GM23248 (cell line): ENCODE data around the gene LEKR1. TPM values are rescaled to one million over a fixed set of nuclear protein-coding genes. Genes with fewer than 3 reads are reported as not detected.

ENCODE experiments used
- DNase-seq: peaks from one replicate; pipeline ENCODE4 v3.0.0-alpha.2; 2015
- H2AFZ ChIP-seq: fragments of 200-600 bp; sonication (generic); 2 replicates; pipeline ENCODE4 v1.6.1; 2016; ENCODE audit warnings: antibody characterized with exemption
- H3F3A ChIP-seq: fragments of 200-600 bp; sonication (generic); 2 replicates; pipeline ENCODE4 v1.6.1; 2016; ENCODE audit warnings: mild to moderate bottlenecking, antibody characterized with exemption, mixed run types; ENCODE audit not compliant: insufficient read depth
- H3K27ac ChIP-seq: fragments of 200-600 bp; sonication (generic); 2 replicates; pipeline ENCODE4 v1.5.1; 2016; ENCODE audit warnings: mild to moderate bottlenecking
- H3K27me3 ChIP-seq: fragments of 200-600 bp; sonication (generic); replicated peaks from 2 replicates; pipeline ENCODE4 v1.6.1; 2016; ENCODE audit warnings: mild to moderate bottlenecking; ENCODE audit not compliant: insufficient read depth
- H3K36me3 ChIP-seq: fragments of 200-600 bp; sonication (generic); 2 replicates; pipeline ENCODE4 v1.6.1; 2016; ENCODE audit warnings: low read depth, mild to moderate bottlenecking
- H3K4me1 ChIP-seq: fragments of 200-600 bp; sonication (generic); 2 replicates; pipeline ENCODE4 v1.6.1; 2016; ENCODE audit warnings: mild to moderate bottlenecking; ENCODE audit not compliant: insufficient read depth
- H3K4me2 ChIP-seq: fragments of 200-600 bp; sonication (generic); one replicate; pipeline ENCODE4 v1.6.1; 2016; ENCODE audit warnings: mild to moderate bottlenecking; ENCODE audit not compliant: unreplicated experiment
- H3K4me3 ChIP-seq: fragments of 200-600 bp; sonication (generic); 2 replicates; pipeline ENCODE4 v1.5.1; 2016; ENCODE audit warnings: mild to moderate bottlenecking
- H3K79me2 ChIP-seq: fragments of 200-600 bp; sonication (generic); 2 replicates; pipeline ENCODE4 v1.6.1; 2016; ENCODE audit warnings: mild to moderate bottlenecking; ENCODE audit not compliant: insufficient read depth
- H3K9ac ChIP-seq: fragments of 200-600 bp; sonication (generic); 2 replicates; pipeline ENCODE4 v1.6.1; 2016; ENCODE audit warnings: mild to moderate bottlenecking
- H3K9me2 ChIP-seq: fragments of 200-600 bp; sonication (generic); 2 replicates; pipeline ENCODE4 v1.6.1; 2016; ENCODE audit warnings: mixed run types, mild to moderate bottlenecking, moderate library complexity; ENCODE audit not compliant: insufficient read depth
- H3K9me3 ChIP-seq: fragments of 200-600 bp; sonication (generic); one replicate; pipeline ENCODE4 v1.6.1; 2017; ENCODE audit warnings: low read depth
- H4K20me1 ChIP-seq: fragments of 200-600 bp; sonication (generic); 2 replicates; pipeline ENCODE4 v1.6.0; 2016; ENCODE audit not compliant: insufficient read depth
- EZH2 ChIP-seq: fragments of 200-600 bp; sonication (generic); IDR thresholded peaks from 2 replicates; pipeline ENCODE4 v1.6.1; 2018; ENCODE audit warnings: antibody characterized with exemption, mild to moderate bottlenecking; ENCODE audit not compliant: insufficient read depth, poor library complexity, severe bottlenecking
- EZH2phosphoT487 ChIP-seq: fragments of 200-600 bp; sonication (generic); IDR thresholded peaks from 2 replicates; pipeline ENCODE4 v1.6.1; 2018; ENCODE audit warnings: antibody characterized with exemption, moderate library complexity, mild to moderate bottlenecking, low read depth; ENCODE audit not compliant: insufficient read depth
- WGBS, 2 experiments: methylation state at CpG; one replicate each; pipeline ENCODE4 v1.1.6; 2015 to 2017; ENCODE audit warnings: low lambda C conversion rate in 2 of 2, low coverage in 1 of 2; ENCODE audit errors: missing lambda C conversion rate in 2 of 2; 5-methylcytosine and 5-hydroxymethylcytosine counted together
- in situ Hi-C: fragments of 300-500 bp; cut with MboI; formaldehyde crosslinking; loops from 2 replicates; pipeline ENCODE4 v1.15.0; 2020
- polyA plus RNA-seq: library from polyadenylated mRNA; unstranded; fragments of >200 nt; fragmentation: Nextera tagmentation; extraction: Ambion mirVana; gene quantifications from 2 replicates; pipeline ENCODE4 v1.2.1, GENCODE V29; 2016
- small RNA-seq: library from RNA; depleted of rRNA; stranded (forward); fragments of <200 nt; gene quantifications from one replicate; pipeline ENCODE3, GENCODE V24; 2014; ENCODE audit warnings: low read depth, low replicate concordance
- total RNA-seq: library from RNA; depleted of rRNA; stranded (reverse); fragments of >200 nt; shearing (Covaris generic); gene quantifications from 2 replicates; pipeline ENCODE4 v1.2.3, GENCODE V29; 2014; rRNA removed

The LEKR1 gene
- total and polyA plus RNA-seq, 2 experiments from 2014 or later: 0.32 to 0.43 TPM

- no peak for TF ChIP-seq EZH2
- TF ChIP-seq EZH2phosphoT487: no peak
- H3K79me2 ChIP-seq: no peaks in the 10 kb centered on the region
- H3K4me3 ChIP-seq: no peak overlapping the region
- peaks cover 28% of the 10 kb centered on the region for H3F3A ChIP-seq
- in situ Hi-C loops: loop anchor here (25.0 kb wide), 2 partner anchors 557 to 957 kb away; no protein-coding TSS in a partner anchor
- no peaks in the 10 kb centered on the region for H3K9me2 ChIP-seq
- H3K4me1 ChIP-seq: peaks cover 36% of the 10 kb centered on the region
- peak; percentile 18 for DNase-seq
- no peaks in the 10 kb centered on the region for H4K20me1 ChIP-seq
- H2AFZ ChIP-seq: no peak overlapping the region
- no peak overlapping the region for H3K9ac ChIP-seq
- H3K27me3 ChIP-seq: no peaks in the 10 kb centered on the region
- no peak overlapping the region for H3K27ac ChIP-seq
- WGBS, 2 experiments: 90 to 91% methylated on average over 2 of the region's 2 CpGs
- H3K4me2 ChIP-seq: no peak overlapping the region
- no peaks in the 10 kb centered on the region for H3K9me3 ChIP-seq
- no peaks in the 10 kb centered on the region for H3K36me3 ChIP-seq
These were observed 268.1 kb downstream of the LEKR1 start for GRCh38 chr3:157094301-157094700.

- Histone ChIP-seq H3F3A (peaks cover 30% of the 10 kb centered on the region), H3K4me2 (peak overlapping the region; percentile 0), H3K36me3 (no peaks in the 10 kb centered on the region), H3K27me3 (no peaks in the 10 kb centered on the region), H3K79me2 (no peaks in the 10 kb centered on the region), H3K4me1 (peaks cover 36% of the 10 kb centered on the region), H3K9me3 (no peaks in the 10 kb centered on the region), H3K9ac (no peak overlapping the region), H3K9me2 (no peaks in the 10 kb centered on the region), H3K4me3 (no peak overlapping the region), H2AFZ (no peak overlapping the region), H3K27ac (no peak overlapping the region), H4K20me1 (no peaks in the 10 kb centered on the region)
- in situ Hi-C loops: loop anchor here (25.0 kb wide), 2 partner anchors 558 to 958 kb away; no protein-coding TSS in a partner anchor
- WGBS, 2 experiments: 45 to 51% methylated on average over 5 of the region's 5 CpGs
- peak; percentile 43 for DNase-seq
- TF ChIP-seq EZH2phosphoT487 (no peak), EZH2 (no peak)
These were observed 268.8 kb downstream of the LEKR1 start for GRCh38 chr3:157094751-157095480.

Small RNAs within 50 kb of the gene (small RNA-seq; reads per million reads assigned to genes)
- not detected for gene KLF3P2

Other genes starting within 250 kb of the LEKR1 start
- gene TIPARP, start 151.8 kb upstream of the LEKR1 start, total RNA-seq: 89.5 and 103 TPM in 2 replicates
- gene TIPARP, start 151.8 kb upstream of the LEKR1 start, polyA plus RNA-seq: 35.1 and 39.7 TPM in 2 replicates